NOMO-1 treated with dmso at 0.1 percent for 144 hours (cell line): Measurements from ENCODE around the gene PRR23E.

Source experiments
- DNase-seq: peaks from one replicate; lab custom pipeline; 2025; ENCODE audit not compliant: unreplicated experiment; lab: John Stamatoyannopoulos, UW

Gene PRR23E

GRCh38 chr3:127164615-127165014 lies 28.3 kb upstream of the PRR23E start:
- DNase-seq = no peak

GRCh38 chr3:127165036-127165435 lies 27.9 kb upstream of the PRR23E start:
- no peak for DNase-seq

- no peak for DNase-seq
These were observed 27.0 kb upstream of the PRR23E start for GRCh38 chr3:127165694-127166485.

GRCh38 chr3:127166501-127167065 lies 26.3 kb upstream of the PRR23E start:
- no peak for DNase-seq

- DNase-seq = no peak
These were observed 25.5 kb upstream of the PRR23E start for GRCh38 chr3:127167315-127168043.

- DNase-seq = no peak
These were observed 24.7 kb upstream of the PRR23E start for GRCh38 chr3:127168271-127168670.

GRCh38 chr3:127170814-127171213 lies 22.1 kb upstream of the PRR23E start:
- DNase-seq = no peak

- no peak for DNase-seq
These were observed 21.6 kb upstream of the PRR23E start for GRCh38 chr3:127171320-127171719.

- no peak for DNase-seq
These were observed 21.2 kb upstream of the PRR23E start for GRCh38 chr3:127171721-127172120.

- no peak for DNase-seq
These were observed 20.7 kb upstream of the PRR23E start for GRCh38 chr3:127172211-127172610.

GRCh38 chr3:127172781-127173515 lies 20.0 kb upstream of the PRR23E start:
- DNase-seq = no peak

- no peak for DNase-seq
These were observed 19.3 kb upstream of the PRR23E start for GRCh38 chr3:127173516-127174166.

GRCh38 chr3:127174284-127174683 lies 18.6 kb upstream of the PRR23E start:
- no peak for DNase-seq

- DNase-seq = no peak
These were observed 18.2 kb upstream of the PRR23E start for GRCh38 chr3:127174715-127175140.

GRCh38 chr3:127175272-127175671 lies 17.7 kb upstream of the PRR23E start:
- DNase-seq = no peak

GRCh38 chr3:127177226-127177625 lies 15.7 kb upstream of the PRR23E start:
- DNase-seq = no peak

- DNase-seq = no peak
These were observed 12.1 kb upstream of the PRR23E start for GRCh38 chr3:127180859-127181258.

- DNase-seq = no peak
These were observed 10.5 kb upstream of the PRR23E start for GRCh38 chr3:127182431-127182830.

GRCh38 chr3:127182848-127183714 lies 9.8 kb upstream of the PRR23E start:
- DNase-seq = no peak
